HepG2 (cell line): Measurements from ENCODE around the gene ATP6V1G3.

Experiments
- CC2D1A ChIP-seq: sonication (generic); formaldehyde crosslinking; IDR thresholded peaks from 2 replicates; pipeline ENCODE4 v1.8.1; 2023; ENCODE audit warnings: mild to moderate bottlenecking, missing genetic modification reagents
- ZNF33A ChIP-seq: sonication (generic); formaldehyde crosslinking; IDR thresholded peaks from 2 replicates; pipeline ENCODE4 v1.5.1; 2020; ENCODE audit warnings: missing genetic modification reagents, mild to moderate bottlenecking, moderate library complexity, borderline replicate concordance
- ZNF550 ChIP-seq: sonication (generic); formaldehyde crosslinking; IDR thresholded peaks from 2 replicates; pipeline ENCODE4 v1.4.0; 2020; ENCODE audit warnings: mild to moderate bottlenecking, missing genetic modification reagents, borderline replicate concordance
- ZNF607 ChIP-seq: sonication (generic); formaldehyde crosslinking; IDR thresholded peaks from 2 replicates; pipeline ENCODE4 v1.5.1; 2020; ENCODE audit warnings: missing genetic modification reagents, mild to moderate bottlenecking, borderline replicate concordance
- ZNF691 ChIP-seq: sonication (generic); formaldehyde crosslinking; IDR thresholded peaks from 2 replicates; pipeline ENCODE4 v1.4.0; 2020; ENCODE audit warnings: missing genetic modification reagents, low read depth, mild to moderate bottlenecking, borderline replicate concordance
- TF ChIP-seq, protein P1 (sequence below): sonication (generic); formaldehyde crosslinking; IDR thresholded peaks from 2 replicates; pipeline ENCODE4 v1.5.0; 2020; ENCODE audit warnings: mild to moderate bottlenecking, missing genetic modification reagents, moderate library complexity

DNA sequence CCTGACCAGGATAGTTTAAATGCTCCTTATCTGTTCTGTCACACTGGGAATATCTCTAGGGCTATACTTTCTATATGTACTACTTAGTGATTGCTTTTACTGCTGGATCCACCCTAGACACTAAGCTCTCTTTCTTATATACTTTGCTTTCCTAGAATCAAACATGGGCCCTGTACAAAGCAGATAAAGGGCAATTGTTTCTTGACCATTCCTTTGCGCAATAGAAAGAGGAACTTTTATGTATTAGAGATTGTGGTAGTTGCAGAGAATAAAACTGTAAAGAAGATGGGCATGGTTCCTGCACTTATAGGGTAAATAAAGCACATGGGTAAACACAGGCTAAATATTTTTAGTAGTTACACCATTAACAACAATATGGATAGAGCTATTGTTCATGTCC is 58.8 kb downstream of the ATP6V1G3 start:
- TF ChIP-seq, protein P1, sequence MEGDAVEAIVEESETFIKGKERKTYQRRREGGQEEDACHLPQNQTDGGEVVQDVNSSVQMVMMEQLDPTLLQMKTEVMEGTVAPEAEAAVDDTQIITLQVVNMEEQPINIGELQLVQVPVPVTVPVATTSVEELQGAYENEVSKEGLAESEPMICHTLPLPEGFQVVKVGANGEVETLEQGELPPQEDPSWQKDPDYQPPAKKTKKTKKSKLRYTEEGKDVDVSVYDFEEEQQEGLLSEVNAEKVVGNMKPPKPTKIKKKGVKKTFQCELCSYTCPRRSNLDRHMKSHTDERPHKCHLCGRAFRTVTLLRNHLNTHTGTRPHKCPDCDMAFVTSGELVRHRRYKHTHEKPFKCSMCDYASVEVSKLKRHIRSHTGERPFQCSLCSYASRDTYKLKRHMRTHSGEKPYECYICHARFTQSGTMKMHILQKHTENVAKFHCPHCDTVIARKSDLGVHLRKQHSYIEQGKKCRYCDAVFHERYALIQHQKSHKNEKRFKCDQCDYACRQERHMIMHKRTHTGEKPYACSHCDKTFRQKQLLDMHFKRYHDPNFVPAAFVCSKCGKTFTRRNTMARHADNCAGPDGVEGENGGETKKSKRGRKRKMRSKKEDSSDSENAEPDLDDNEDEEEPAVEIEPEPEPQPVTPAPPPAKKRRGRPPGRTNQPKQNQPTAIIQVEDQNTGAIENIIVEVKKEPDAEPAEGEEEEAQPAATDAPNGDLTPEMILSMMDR (CRISPR knock-in tag), result no peak
- TF ChIP-seq CC2D1A (CRISPR knock-in tag) (no peak), ZNF33A (CRISPR knock-in tag) (no peak), ZNF550 (no peak), ZNF607 (no peak), ZNF691 (CRISPR knock-in tag) (no peak)
